Pancreas (tissue), 10 donors: ENCODE measurements around the gene ANKRD30A. TPM values are rescaled to one million over a fixed set of nuclear protein-coding genes. Genes with fewer than 3 reads are reported as not detected.

Experiments used
- ATAC-seq, 4 donors: fragments of 200-7000 bp; cut with Tn5 transposase; one replicate each; pipeline versions ENCODE4 v1.8.0 to v1.9.1; 2020; ENCODE audit warnings: mild to moderate bottlenecking in 4 of 4, moderate library complexity in 4 of 4
- DNase-seq, 6 donors: peaks; one replicate each; pipeline ENCODE4 v3.0.0-alpha.2; 2020
- FAIRE-seq: peaks from 2 replicates; lab custom pipeline; 2012; peaks lifted over from hg19 to GRCh38; lab: Jason Lieb, UNC
- H3K27ac ChIP-seq, 4 donors: fragments of 200-600 bp; sonication (generic); 1 replicate in 3 of 4; 2 replicates in 1 of 4; pipeline versions ENCODE4 v1.5.0 to v1.8.0; 2020
- H3K27me3 ChIP-seq, 4 donors: fragments of 200-600 bp; one replicate each; pipeline ENCODE4 v1.8.0; 2021
- H3K36me3 ChIP-seq, 3 donors: fragments of 200-600 bp; sonication (generic) in 1 of 3; one replicate each; pipeline versions ENCODE4 v1.5.0 to v1.8.0; 2020 to 2021
- H3K4me1 ChIP-seq, 3 donors: fragments of 200-600 bp; one replicate each; pipeline ENCODE4 v1.8.0; 2021
- H3K4me3 ChIP-seq, 4 donors: fragments of 200-600 bp; sonication (generic) in 2 of 4; one replicate each; pipeline versions ENCODE4 v1.5.0 to v1.8.0; 2020 to 2021
- H3K9me3 ChIP-seq, 4 donors: fragments of 200-600 bp; one replicate each; pipeline ENCODE4 v1.8.0; 2021
- CTCF ChIP-seq, 4 donors: fragments of 200-600 bp; sonication (generic) in 3 of 4; IDR thresholded peaks; one replicate each; pipeline versions ENCODE4 v1.5.0 to v1.8.0; 2021; ENCODE audit warnings: antibody characterized with exemption in 4 of 4
- WGBS, 2 donors: extraction: QIAGEN DNeasy Blood & Tissue Kit; methylation state at CpG; one replicate each; pipeline ENCODE4 v1.1.7; 2013; 5-methylcytosine and 5-hydroxymethylcytosine counted together
- intact Hi-C, 3 donors: fragments of 100-400 bp; cut with DNase I; formaldehyde crosslinking; loops; one replicate each; pipeline versions ENCODE4 v1.11.1 to v1.14.2; 2022
- polyA plus RNA-seq, 2 donors: library from polyadenylated mRNA; stranded (reverse); fragments of 200-250 nt; gene quantifications; one replicate each; pipeline ENCODE4 v1.2.3, GENCODE V29; 2013
- total RNA-seq, 6 donors: library from RNA; stranded (reverse); fragmentation: NEBNext Ultra II Directional in 4 of 6; extraction: Animal tissue kit (Norgen Biotek cat#: 25700) in 4 of 6; gene quantifications; one replicate each; pipeline versions ENCODE4 v1.2.1 to v1.2.4, GENCODE V29; 2021 to 2023
- donor health status: healthy with polysubstance abuse.
- donor health status: DM: no; HTN: no; CAD: no; lungs with moderate emphysema.
- donor health status: DM: no; HTN: no; CAD: no.
- donor health status: control.
- donor health status: control.
- donor health status: Bipolar disorder and iron deficiency.
- donor health status: DM: yes; HTN: yes; CAD: no.
- donor health status: DM: no; HTN: no; CAD: no.
- donor health status: DM: no; HTN: no; CAD: no.
- donor health status: DM: yes; HTN: yes; CAD: no.

Gene ANKRD30A
- total and polyA plus RNA-seq, 8 donors: 0.09 TPM; not detected in 7

- Histone ChIP-seq H3K9me3 (no peaks in the 10 kb centered on the region), H3K27ac (no peak overlapping the region), H3K4me1 (no peaks in the 10 kb centered on the region), H3K4me3 (no peak overlapping the region), H3K27me3 (no peaks in the 10 kb centered on the region), H3K36me3 (no peaks in the 10 kb centered on the region)
- whole genome bisulfite sequencing, 2 donors: 32 to 37% methylated on average over 3 of the region's 3 CpGs
- TF ChIP-seq CTCF (IDR thresholded peaks at IDR 0.05): no peak
- intact Hi-C loops: no loop called here
- ATAC-seq: no peak
- no peak for FAIRE-seq
- DNase-seq: no peak
Observed at GRCh38 chr10:37401225-37401624, 275.8 kb downstream of the ANKRD30A start.

- no peaks in the 10 kb centered on the region for H3K27me3 ChIP-seq
- no peak for TF ChIP-seq CTCF (IDR thresholded peaks at IDR 0.05)
- H3K9me3 ChIP-seq: no peaks in the 10 kb centered on the region
- no peaks in the 10 kb centered on the region for H3K4me1 ChIP-seq
- H3K36me3 ChIP-seq: no peaks in the 10 kb centered on the region
- ATAC-seq: no peak
- intact Hi-C loops: no loop called here
- DNase-seq: no peak
- no peak overlapping the region for H3K4me3 ChIP-seq
- WGBS, 2 donors: 37 to 46% methylated on average over 2 of the region's 2 CpGs
- H3K27ac ChIP-seq: no peak overlapping the region
- no peak for FAIRE-seq
Observed at GRCh38 chr10:37403776-37404175, 278.4 kb downstream of the ANKRD30A start.
